PC-3 (cell line): ENCODE data around the gene CHTF18. TPM values are rescaled to one million over a fixed set of nuclear protein-coding genes. Genes with fewer than 3 reads are reported as not detected.

ENCODE experiments used
- ATAC-seq: fragments of 200-7000 bp; cut with Tn5 transposase; 2 replicates; pipeline ENCODE4 v1.9.1; 2020; ENCODE audit warnings: mild to moderate bottlenecking, moderate library complexity
- BruUV-seq: library from RNA; stranded (reverse); fragments of 400-500 nt; replicated peaks from 2 replicates; lab custom pipeline; 2021; lab: Mats Ljungman, UMichigan
- CTCF ChIA-PET: fragments of 300-600 bp; sonication (Branson Sonifier 250); formaldehyde crosslinking; loops from one replicate; lab custom pipeline; 2022; ENCODE audit warnings: antibody characterized with exemption; lab: Charles Lee
- POLR2A ChIA-PET: fragments of 300-600 bp; sonication (Branson Sonifier 250); formaldehyde crosslinking; loops from one replicate; lab custom pipeline; 2022; ENCODE audit warnings: antibody characterized with exemption; ENCODE audit not compliant: unreplicated experiment; lab: Charles Lee
- DNase-seq: peaks from one replicate; pipeline ENCODE4 v3.0.0-alpha.2; 2015
- H2AFZ ChIP-seq: fragments of 300-600 bp; sonication (generic); 2 replicates; pipeline ENCODE4 v1.6.0; 2016; ENCODE audit warnings: antibody characterized with exemption, low read length
- H3F3A ChIP-seq: fragments of 300-600 bp; sonication (generic); one replicate; pipeline ENCODE4 v1.6.0; 2017; ENCODE audit warnings: antibody characterized with exemption, low read length, control low read depth, mild to moderate bottlenecking; ENCODE audit not compliant: unreplicated experiment
- H3K27ac ChIP-seq: fragments of 300-600 bp; sonication (generic); 2 replicates; pipeline ENCODE4 v1.5.1; 2016; ENCODE audit warnings: mild to moderate bottlenecking, low read length
- H3K27me3 ChIP-seq: fragments of 300-600 bp; sonication (generic); 2 replicates; pipeline ENCODE4 v1.6.1; 2016; ENCODE audit warnings: low read length, mixed read lengths
- H3K36me3 ChIP-seq: fragments of 300-600 bp; sonication (generic); 2 replicates; pipeline ENCODE4 v1.6.1; 2016; ENCODE audit warnings: low read depth, mixed run types, low read length, mixed read lengths
- H3K4me1 ChIP-seq: fragments of 300-600 bp; sonication (generic); 2 replicates; pipeline ENCODE4 v1.5.1; 2016; ENCODE audit warnings: low read length; ENCODE audit not compliant: insufficient read depth
- H3K4me2 ChIP-seq: fragments of 300-600 bp; sonication (generic); 2 replicates; pipeline ENCODE4 v1.6.0; 2016; ENCODE audit warnings: low read length
- H3K4me3 ChIP-seq: fragments of 300-600 bp; sonication (generic); 2 replicates; pipeline ENCODE4 v1.5.1; 2016; ENCODE audit warnings: mild to moderate bottlenecking, low read length, mixed read lengths
- H3K79me2 ChIP-seq: fragments of 300-600 bp; sonication (generic); 2 replicates; pipeline ENCODE4 v1.6.1; 2017; ENCODE audit warnings: low read length, mixed read lengths
- H3K9ac ChIP-seq: fragments of 300-600 bp; sonication (generic); 2 replicates; pipeline ENCODE4 v1.6.0; 2016; ENCODE audit warnings: mild to moderate bottlenecking, low read length
- H3K9me2 ChIP-seq: fragments of 300-600 bp; sonication (generic); replicated peaks from 2 replicates; pipeline ENCODE4 v1.6.1; 2016; ENCODE audit warnings: mixed run types, low read length, mixed read lengths
- H3K9me3 ChIP-seq: fragments of 300-600 bp; sonication (generic); 2 replicates; pipeline ENCODE4 v1.6.1; 2016; ENCODE audit warnings: low read length, mixed read lengths
- H4K20me1 ChIP-seq: fragments of 300-600 bp; sonication (generic); 2 replicates; pipeline ENCODE4 v1.6.1; 2016; ENCODE audit warnings: low read length, mixed read lengths
- CTCF ChIP-seq: fragments of 300-600 bp; sonication (generic); conservative IDR thresholded peaks from 2 replicates; pipeline ENCODE4 v1.5.1; 2017; ENCODE audit warnings: antibody characterized with exemption, low read depth, mild to moderate bottlenecking, low read length
- EZH2 ChIP-seq: fragments of 300-600 bp; sonication (generic); IDR thresholded peaks from one replicate; pipeline ENCODE4 v1.6.1; 2017; ENCODE audit warnings: antibody characterized with exemption, mild to moderate bottlenecking, low read length; ENCODE audit not compliant: unreplicated experiment
- EZH2phosphoT487 ChIP-seq: fragments of 300-600 bp; sonication (generic); IDR thresholded peaks from 2 replicates; pipeline ENCODE4 v1.6.1; 2018; ENCODE audit warnings: mild to moderate bottlenecking, antibody characterized with exemption, low read length, borderline replicate concordance
- intact Hi-C: fragments of 100-400 bp; cut with micrococcal nuclease; formaldehyde crosslinking; loops from 2 replicates; pipeline ENCODE4 v1.9.0; 2023
- total RNA-seq: library from RNA; depleted of rRNA; stranded (reverse); fragments of >200 nt; gene quantifications from 2 replicates; pipeline ENCODE4 v1.2.3, GENCODE V29; 2014

The CHTF18 gene
- total RNA-seq, 1 experiment from 2014 or later, result 79.0 TPM

GRCh38 chr16:798666-799065 lies 10.2 kb downstream of the CHTF18 start:
- no peaks in the 10 kb centered on the region for H3K9me2 ChIP-seq
- H4K20me1 ChIP-seq, result no peaks in the 10 kb centered on the region
- DNase-seq (no peak), ATAC-seq (no peak)
- H3K27me3 ChIP-seq, result no peaks in the 10 kb centered on the region
- H3K4me3 ChIP-seq, result no peak overlapping the region
- no peaks in the 10 kb centered on the region for H3K36me3 ChIP-seq
- no peak overlapping the region for H3K9ac ChIP-seq
- TF ChIP-seq CTCF (no peak), EZH2 (no peak), EZH2phosphoT487 (no peak)
- no peak overlapping the region for H2AFZ ChIP-seq
- ChIA-PET CTCF (no interaction called here), POLR2A (no interaction called here)
- BruUV-seq, result no TSS peak
- peaks cover 12% of the 10 kb centered on the region for H3K4me1 ChIP-seq
- intact Hi-C loops, result no loop called here
- no peak overlapping the region for H3K27ac ChIP-seq
- no peak overlapping the region for H3K4me2 ChIP-seq
- H3K79me2 ChIP-seq, result no peaks in the 10 kb centered on the region
- no peaks in the 10 kb centered on the region for H3K9me3 ChIP-seq
- no peaks in the 10 kb centered on the region for H3F3A ChIP-seq

GRCh38 chr16:799111-799947 lies 10.9 kb downstream of the CHTF18 start:
- no peak overlapping the region for H3K27ac ChIP-seq
- no peak overlapping the region for H2AFZ ChIP-seq
- ChIA-PET POLR2A (no interaction called here), CTCF (no interaction called here)
- no peaks in the 10 kb centered on the region for H3K79me2 ChIP-seq
- H3K4me1 ChIP-seq, result peaks cover 12% of the 10 kb centered on the region
- H3K9me3 ChIP-seq, result no peaks in the 10 kb centered on the region
- ATAC-seq (no peak), DNase-seq (no peak)
- no peaks in the 10 kb centered on the region for H3K9me2 ChIP-seq
- no peaks in the 10 kb centered on the region for H3K36me3 ChIP-seq
- no TSS peak for BruUV-seq
- H3F3A ChIP-seq, result no peaks in the 10 kb centered on the region
- H4K20me1 ChIP-seq, result no peaks in the 10 kb centered on the region
- H3K4me3 ChIP-seq, result no peak overlapping the region
- TF ChIP-seq EZH2, result no peak
- TF ChIP-seq CTCF, result no peak
- no peak for TF ChIP-seq EZH2phosphoT487
- intact Hi-C loops, result no loop called here
- H3K4me2 ChIP-seq, result no peak overlapping the region
- H3K27me3 ChIP-seq, result no peaks in the 10 kb centered on the region
- H3K9ac ChIP-seq, result no peak overlapping the region
